ENCODE data around the gene TMA7.

- no peak for TF ChIP-seq CTCF (IDR thresholded peaks at IDR 0.05)
- TF ChIP-seq POLR2A (IDR thresholded peaks at IDR 0.05), result no peak
- TF ChIP-seq POLR2AphosphoS5 (IDR thresholded peaks at IDR 0.05), result no peak
- no peak for TF ChIP-seq EP300 (IDR thresholded peaks at IDR 0.05)
Measured at GRCh38 chr3:48436477-48436787, 3.6 kb upstream of the TMA7 start.
